ENCODE measurements around the gene ZNF292.
"Not testable (repeated sequence)": the region's sequence is repeated elsewhere in the genome, so short reads cannot be mapped to it uniquely, and the experiment has no call there.

The ZNF292 gene

GRCh38 chr6:87164004-87164403 lies 8.6 kb downstream of the ZNF292 start:
- DNase-seq (ENCODE audit: low spot score) = no peak

GRCh38 chr6:87164506-87164905 lies 9.1 kb downstream of the ZNF292 start:
- DNase-seq (ENCODE audit: low spot score) = no peak

- DNase-seq (ENCODE audit: low spot score) = no peak
Observed at GRCh38 chr6:87165185-87165584, 9.8 kb downstream of the ZNF292 start.

GRCh38 chr6:87171938-87172633 lies 16.7 kb downstream of the ZNF292 start:
- DNase-seq (ENCODE audit: low spot score) = no peak

GRCh38 chr6:87174078-87174579 lies 18.8 kb downstream of the ZNF292 start:
- peak; percentile 21 for DNase-seq (ENCODE audit: low spot score)

GRCh38 chr6:87176493-87176892 lies 21.1 kb downstream of the ZNF292 start:
- DNase-seq (ENCODE audit: low spot score) = no peak

- no peak for DNase-seq (ENCODE audit: low spot score)
Observed at GRCh38 chr6:87180105-87180728, 24.9 kb downstream of the ZNF292 start.

- DNase-seq (ENCODE audit: low spot score) = no peak
Observed at GRCh38 chr6:87181903-87182302, 26.5 kb downstream of the ZNF292 start.

- DNase-seq (ENCODE audit: low spot score) = no peak
Observed at GRCh38 chr6:87182321-87182720, 27.0 kb downstream of the ZNF292 start.

- DNase-seq (ENCODE audit: low spot score) = no peak
Observed at GRCh38 chr6:87182940-87183339, 27.6 kb downstream of the ZNF292 start.

GRCh38 chr6:87183687-87184086 lies 28.3 kb downstream of the ZNF292 start:
- DNase-seq (ENCODE audit: low spot score) = no peak

GRCh38 chr6:87184762-87185250 lies 29.4 kb downstream of the ZNF292 start:
- DNase-seq (ENCODE audit: low spot score) = no peak

- DNase-seq (ENCODE audit: low spot score) = no peak
Observed at GRCh38 chr6:87196275-87196842, 41.0 kb downstream of the ZNF292 start.

- DNase-seq (ENCODE audit: low spot score) = no peak
Observed at GRCh38 chr6:87197547-87197946, 42.2 kb downstream of the ZNF292 start.

GRCh38 chr6:87198022-87198810 lies 42.9 kb downstream of the ZNF292 start:
- not testable (repeated sequence) for DNase-seq (ENCODE audit: low spot score)

GRCh38 chr6:87199787-87200186 lies 44.4 kb downstream of the ZNF292 start:
- peak; percentile 58 for DNase-seq (ENCODE audit: low spot score)

GRCh38 chr6:87200469-87201175 lies 45.3 kb downstream of the ZNF292 start:
- no peak for DNase-seq (ENCODE audit: low spot score)

GRCh38 chr6:87203448-87204023 lies 48.2 kb downstream of the ZNF292 start:
- no peak for DNase-seq (ENCODE audit: low spot score)

GRCh38 chr6:87209812-87210211 lies 54.4 kb downstream of the ZNF292 start:
- DNase-seq (ENCODE audit: low spot score) = no peak

GRCh38 chr6:87210979-87211378 lies 55.6 kb downstream of the ZNF292 start:
- DNase-seq (ENCODE audit: low spot score) = no peak

- no peak for DNase-seq (ENCODE audit: low spot score)
Observed at GRCh38 chr6:87212596-87212995, 57.2 kb downstream of the ZNF292 start.

All from cerebellar cortex (tissue), 1 donor.